HPDE6-E6E7 (cell line): Measurements from ENCODE around the gene TMEM18.

Experiments used
- DNase-seq: peaks from one replicate; pipeline ENCODE4 v3.0.0; 2011; ENCODE audit warnings: missing footprints; ENCODE audit errors: extremely low spot score

The TMEM18 gene

GRCh38 chr2:672606-672905 lies 4.7 kb downstream of the TMEM18 start:
- DNase-seq: no peak

GRCh38 chr2:671787-672605 lies 5.2 kb downstream of the TMEM18 start:
- no peak for DNase-seq

- DNase-seq: no peak
Observed at GRCh38 chr2:671072-671471, 6.1 kb downstream of the TMEM18 start.

- DNase-seq: no peak
Observed at GRCh38 chr2:670637-671036, 6.6 kb downstream of the TMEM18 start.

GRCh38 chr2:669323-669722 lies 7.9 kb downstream of the TMEM18 start:
- DNase-seq: no peak

DNA sequence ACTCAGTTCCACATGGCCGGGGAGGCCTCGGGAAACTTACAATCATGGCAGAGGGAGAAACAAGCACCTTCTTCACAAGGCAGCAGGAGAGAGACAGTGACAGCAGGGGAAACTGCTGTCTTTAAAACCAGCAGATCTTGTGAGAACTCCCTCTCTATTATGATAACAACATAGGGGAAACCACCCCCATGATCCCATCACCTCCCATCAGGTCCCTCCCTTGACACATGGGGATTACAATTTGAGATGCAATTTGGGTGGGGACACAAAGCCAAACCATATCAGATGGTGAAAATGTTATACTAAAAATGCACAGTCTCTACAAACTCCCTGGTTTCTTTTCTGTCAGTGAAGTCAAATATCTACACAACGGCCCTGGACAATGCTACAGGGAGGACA lies 9.2 kb downstream of the TMEM18 start:
- DNase-seq: no peak

GRCh38 chr2:667332-667999 lies 9.7 kb downstream of the TMEM18 start:
- DNase-seq: peak; percentile 52

DNA sequence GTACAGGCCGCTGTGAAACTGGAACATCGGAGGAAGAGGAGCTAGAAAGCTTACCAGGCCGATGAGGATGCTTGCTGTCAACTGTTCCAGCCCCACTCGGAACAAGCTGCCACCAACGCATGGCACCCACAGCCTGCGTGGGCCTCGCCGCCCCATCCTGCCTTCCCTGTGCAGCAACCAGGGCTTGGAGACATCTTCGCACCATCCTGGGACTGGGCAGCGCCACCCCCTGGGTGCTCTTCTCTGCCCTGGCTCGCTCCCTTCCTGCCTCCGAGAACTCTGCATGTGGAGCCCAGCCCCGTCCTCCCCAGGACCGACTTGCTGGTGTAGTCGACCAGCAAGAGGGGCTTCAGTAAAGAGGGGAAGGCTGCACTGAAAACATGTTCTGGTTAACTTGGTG lies 10.8 kb downstream of the TMEM18 start:
- DNase-seq: no peak

DNA sequence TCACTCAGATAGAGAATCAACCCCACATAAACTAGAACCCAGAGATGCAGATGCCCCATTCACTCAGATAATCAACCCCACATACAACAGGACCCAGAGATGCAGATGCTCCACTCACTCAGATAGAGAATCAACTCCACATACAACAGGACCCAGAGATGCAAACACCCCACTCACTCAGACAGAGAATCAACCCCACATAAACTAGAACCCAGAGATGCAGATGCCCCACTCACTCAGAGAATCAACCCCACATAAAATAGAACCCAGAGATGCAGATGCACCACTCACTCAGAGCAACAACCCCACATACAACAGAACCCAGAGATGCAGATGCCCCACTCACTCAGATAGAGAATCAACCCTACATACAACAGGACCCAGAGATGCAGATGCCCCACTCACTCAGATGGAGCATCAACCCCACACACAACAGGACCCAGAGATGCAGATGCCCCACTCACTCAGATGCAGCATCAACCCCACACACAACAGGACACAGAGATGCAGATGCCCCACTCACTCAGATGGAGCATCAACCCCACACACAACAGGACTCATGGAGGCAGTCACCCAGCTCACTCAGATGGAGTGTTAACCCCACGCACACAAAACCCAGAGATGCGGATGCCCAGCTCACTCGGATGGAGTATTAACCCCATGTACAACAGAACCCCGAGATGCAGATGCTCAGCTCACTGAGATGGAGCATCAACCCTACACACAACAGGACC lies 11.7 kb downstream of the TMEM18 start:
- no peak for DNase-seq

GRCh38 chr2:664063-664462 lies 13.1 kb downstream of the TMEM18 start:
- DNase-seq: no peak

GRCh38 chr2:663221-663620 lies 14.0 kb downstream of the TMEM18 start:
- DNase-seq: no peak

DNA sequence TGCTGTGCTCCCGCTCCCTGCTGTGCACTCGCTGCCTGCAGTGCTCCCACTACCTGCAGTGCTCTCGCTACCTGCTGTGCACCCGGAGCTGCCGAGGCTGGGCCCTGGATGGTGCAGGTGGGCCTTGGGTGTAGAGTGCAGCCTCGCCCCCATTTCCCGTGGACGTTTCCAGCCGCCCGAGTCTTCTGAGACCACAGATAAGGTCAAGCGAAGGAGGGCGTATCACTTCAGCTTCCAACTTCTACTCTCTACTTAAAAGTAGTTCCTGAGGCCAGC lies 15.9 kb downstream of the TMEM18 start:
- DNase-seq: no peak

DNA sequence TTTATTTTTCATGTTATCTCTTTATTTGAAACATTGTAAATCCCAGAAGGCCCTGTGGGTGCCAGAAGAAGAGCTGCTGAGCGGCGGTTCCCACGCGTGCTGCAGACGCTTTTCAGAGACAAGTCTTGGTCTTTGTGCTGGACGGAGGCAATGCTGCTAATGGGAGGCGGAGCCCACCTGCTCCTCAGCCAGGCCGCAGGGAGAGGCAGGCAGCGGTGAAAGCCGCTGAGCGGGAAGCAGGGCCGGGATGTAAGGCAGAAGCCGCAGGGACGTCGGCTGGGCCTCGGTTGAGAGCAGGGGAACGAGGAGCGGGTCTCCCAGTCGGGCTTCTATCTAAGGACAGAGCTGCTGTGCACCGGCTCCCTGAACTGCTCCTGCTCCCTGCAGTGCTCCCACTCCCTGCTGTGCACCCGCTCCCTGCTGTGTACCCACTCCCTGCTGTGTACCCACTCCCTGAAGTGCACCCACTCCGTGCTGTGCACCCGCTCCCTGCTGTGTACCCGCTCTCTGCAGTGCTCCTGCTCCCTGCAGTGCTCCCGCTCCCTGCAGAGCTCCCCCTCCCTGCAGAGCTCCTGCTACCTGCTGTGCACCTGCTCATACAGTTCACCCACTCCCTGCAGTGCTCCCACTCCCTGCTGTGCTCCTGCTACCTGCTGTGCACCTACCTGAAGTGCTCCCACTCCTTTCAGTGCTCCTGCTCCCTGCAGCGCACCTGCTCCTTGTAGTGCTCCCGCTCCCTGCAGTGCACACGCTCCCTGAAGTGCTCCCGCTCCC lies 16.4 kb downstream of the TMEM18 start:
- no peak for DNase-seq

- DNase-seq: no peak
Observed at GRCh38 chr2:660029-660428, 17.2 kb downstream of the TMEM18 start.

- no peak for DNase-seq
Observed at GRCh38 chr2:658426-658825, 18.8 kb downstream of the TMEM18 start.

DNA sequence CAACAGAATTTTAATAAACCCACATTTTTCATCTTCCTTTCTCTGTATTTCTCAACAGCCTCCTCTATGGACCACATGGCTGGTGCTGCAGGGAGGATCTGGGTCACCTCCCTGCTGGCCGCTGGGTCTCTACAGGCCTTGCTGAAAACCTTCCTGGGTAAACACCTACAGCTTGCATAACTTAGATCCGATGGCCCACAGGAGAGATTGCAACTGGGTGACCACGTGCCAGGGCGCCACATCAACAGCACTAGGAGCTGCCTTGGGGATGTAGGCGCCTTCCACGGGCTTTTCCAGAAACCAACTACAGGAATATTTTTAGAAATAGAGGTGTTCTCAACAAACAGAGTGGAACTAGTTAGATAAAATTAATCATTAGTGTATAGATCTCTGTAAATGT lies 19.4 kb downstream of the TMEM18 start:
- no peak for DNase-seq

DNA sequence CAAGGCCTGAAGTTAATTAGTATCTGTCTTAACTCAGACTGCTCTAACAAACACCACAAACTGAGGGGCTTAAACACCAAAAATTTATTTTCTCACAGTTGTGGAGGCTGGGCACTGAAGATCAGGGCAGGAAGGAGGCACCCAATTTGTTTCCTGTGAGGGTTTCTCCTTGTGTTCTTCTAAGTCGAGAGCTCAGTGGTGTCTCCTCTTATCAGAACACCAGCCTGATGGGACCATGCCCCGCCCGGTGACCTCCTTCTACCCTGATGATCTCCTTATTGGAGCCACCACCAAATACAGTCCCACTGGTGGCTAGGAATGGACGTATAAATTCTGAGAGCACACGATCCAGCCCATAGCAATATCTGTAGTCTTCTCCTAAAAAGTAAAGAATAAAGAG lies 20.5 kb downstream of the TMEM18 start:
- DNase-seq: no peak

DNA sequence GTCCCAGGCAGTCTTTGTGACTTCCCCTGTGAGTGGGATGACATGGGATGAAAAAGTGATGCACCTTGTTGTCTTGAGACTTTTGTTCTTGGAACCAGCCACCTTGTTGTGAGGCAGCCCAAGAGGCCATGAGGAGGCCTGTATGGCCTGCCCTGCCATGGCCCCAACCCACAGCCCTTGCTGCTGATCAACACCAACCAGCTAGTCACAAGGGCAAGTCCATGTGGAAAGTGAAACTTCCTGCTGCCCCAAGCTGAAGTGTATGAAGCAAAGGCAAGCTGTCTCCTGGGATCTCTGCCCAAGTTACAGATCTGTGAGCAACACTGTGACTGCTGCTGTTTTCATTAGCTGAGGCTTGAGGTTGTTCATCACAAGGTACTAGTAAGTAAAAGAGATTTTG lies 21.6 kb downstream of the TMEM18 start:
- no peak for DNase-seq

GRCh38 chr2:654896-655295 lies 22.3 kb downstream of the TMEM18 start:
- no peak for DNase-seq

- DNase-seq: no peak
Observed at GRCh38 chr2:653645-654425, 23.4 kb downstream of the TMEM18 start.

DNA sequence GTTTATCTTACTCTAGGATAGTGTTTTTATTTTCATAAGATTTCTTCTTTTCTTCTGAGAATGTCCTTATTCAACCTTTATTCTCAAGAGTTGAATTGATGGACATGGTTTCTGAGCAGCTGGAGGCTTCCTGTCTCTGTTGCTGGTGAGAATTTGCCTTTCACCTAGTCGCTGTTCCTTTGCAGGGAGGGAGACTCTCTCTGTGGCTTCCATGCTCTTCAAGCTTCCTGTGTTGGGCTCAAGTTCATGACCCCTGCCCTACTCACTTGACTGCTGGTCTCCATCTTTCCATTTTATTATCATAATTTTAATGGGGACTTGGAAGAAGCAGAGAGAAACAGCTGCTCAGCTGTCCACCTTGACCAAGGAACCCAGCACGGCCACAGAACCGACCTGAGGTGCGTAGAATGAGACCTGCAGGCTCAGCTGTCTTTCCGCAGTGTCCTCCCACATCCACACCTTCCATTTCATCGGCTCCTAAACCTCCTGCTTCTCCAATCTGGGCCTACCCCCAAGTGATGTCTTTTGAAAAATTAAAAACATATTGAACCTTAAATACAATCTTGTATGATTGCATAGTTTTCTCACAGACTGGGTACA lies 24.2 kb downstream of the TMEM18 start:
- DNase-seq: no peak
